GM18909 (cell line): ENCODE results near the gene ARPC5L.
"Not testable (repeated sequence)": the region's sequence is repeated elsewhere in the genome, so short reads cannot be mapped to it uniquely, and the experiment has no call there.

ENCODE experiments used
- ATAC-seq: cut with Tn5 transposase; IDR thresholded peaks from one replicate; pipeline ENCODE4 v1.9.1; 2021; ENCODE audit warnings: mild to moderate bottlenecking; ENCODE audit not compliant: unreplicated experiment, poor library complexity

ARPC5L gene

DNA sequence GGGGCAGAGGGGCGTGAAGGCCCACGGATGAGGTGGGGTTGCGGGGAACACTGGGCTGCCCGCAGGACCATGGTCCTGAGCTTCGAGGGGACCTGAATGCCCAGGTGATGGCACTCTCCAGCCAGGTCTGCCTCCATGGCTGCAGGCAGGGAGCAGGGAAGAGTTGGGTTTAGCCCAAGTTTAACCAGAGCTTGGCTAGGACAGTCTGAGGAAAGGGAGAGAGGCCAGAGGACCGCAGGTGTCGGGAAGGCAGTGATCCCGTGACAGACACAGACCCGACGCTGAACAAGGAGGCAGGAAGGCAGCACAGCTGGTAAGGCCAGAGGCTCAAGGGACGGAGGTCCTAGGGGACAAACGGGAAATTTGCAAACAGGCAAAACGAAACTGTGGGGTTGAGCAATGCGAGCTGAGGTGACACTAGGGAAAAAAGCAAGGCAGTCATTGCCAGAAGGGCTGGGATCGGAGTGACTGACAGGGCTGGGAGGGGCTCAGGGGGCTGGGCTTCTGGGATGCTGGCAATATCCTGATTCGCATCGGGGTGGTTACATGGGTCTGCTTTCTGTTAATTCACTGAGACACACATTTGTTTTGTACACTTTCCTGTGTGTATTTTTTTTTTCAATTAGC lies 25.0 kb downstream of the ARPC5L start:
- no peak for ATAC-seq

GRCh38 chr9:124887832-124888231 lies 25.9 kb downstream of the ARPC5L start:
- ATAC-seq = no peak

GRCh38 chr9:124889006-124889405 lies 27.1 kb downstream of the ARPC5L start:
- ATAC-seq = no peak

DNA sequence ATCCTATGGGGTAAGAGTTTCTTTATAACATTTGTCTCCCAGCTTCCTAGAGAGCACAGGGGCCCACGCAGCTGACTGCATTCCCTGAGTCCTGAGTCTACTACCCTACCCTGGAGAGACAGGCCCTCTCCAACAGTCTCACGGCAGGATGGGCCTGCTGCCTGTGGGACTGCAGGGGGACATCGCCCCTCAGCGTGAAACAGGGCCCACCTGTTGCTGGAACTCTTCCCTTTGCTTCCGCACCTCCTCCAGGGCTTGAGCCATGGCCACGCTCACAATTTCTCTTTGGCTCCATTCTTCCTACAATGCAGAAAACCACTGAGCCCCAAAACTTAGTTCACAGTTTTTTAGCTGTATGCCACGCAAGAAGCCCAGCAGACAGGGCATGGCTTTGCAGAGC lies 28.2 kb downstream of the ARPC5L start:
- ATAC-seq = no peak

DNA sequence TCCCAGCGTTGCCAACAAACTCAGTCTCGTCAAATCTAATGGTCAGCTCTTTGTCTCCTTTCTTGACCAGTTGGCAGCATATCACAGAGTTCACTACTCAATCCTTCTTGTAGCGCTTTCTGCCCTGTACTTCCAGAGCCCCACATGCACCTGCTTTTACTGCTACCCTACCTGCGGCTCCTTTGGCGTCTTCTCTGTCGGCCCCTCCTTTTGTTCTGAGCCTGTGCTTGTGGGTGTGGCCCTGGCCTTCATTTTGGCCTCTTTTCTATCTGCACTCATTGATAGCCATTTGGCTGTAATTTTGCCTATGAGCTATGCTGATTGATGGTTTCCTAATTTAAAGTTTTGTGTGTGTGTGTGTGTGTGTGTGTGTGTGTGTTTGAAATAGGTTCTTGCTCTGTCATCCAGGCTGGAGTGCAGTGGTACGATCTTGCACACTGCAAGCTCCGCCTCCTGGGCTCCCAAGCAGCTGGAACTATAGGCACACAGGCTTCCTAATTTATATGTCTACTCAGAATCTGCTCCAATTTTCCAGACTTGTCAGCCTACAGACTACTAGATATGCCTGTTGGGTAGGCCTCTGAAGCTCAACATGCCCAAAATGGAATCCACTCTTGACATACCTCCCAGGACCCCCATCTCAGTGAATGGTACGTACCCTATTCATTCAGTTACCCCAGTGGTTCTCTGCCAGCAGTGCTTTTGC lies 32.3 kb downstream of the ARPC5L start:
- no peak for ATAC-seq

- no peak for ATAC-seq
These were observed 32.8 kb downstream of the ARPC5L start for GRCh38 chr9:124894741-124895170.

DNA sequence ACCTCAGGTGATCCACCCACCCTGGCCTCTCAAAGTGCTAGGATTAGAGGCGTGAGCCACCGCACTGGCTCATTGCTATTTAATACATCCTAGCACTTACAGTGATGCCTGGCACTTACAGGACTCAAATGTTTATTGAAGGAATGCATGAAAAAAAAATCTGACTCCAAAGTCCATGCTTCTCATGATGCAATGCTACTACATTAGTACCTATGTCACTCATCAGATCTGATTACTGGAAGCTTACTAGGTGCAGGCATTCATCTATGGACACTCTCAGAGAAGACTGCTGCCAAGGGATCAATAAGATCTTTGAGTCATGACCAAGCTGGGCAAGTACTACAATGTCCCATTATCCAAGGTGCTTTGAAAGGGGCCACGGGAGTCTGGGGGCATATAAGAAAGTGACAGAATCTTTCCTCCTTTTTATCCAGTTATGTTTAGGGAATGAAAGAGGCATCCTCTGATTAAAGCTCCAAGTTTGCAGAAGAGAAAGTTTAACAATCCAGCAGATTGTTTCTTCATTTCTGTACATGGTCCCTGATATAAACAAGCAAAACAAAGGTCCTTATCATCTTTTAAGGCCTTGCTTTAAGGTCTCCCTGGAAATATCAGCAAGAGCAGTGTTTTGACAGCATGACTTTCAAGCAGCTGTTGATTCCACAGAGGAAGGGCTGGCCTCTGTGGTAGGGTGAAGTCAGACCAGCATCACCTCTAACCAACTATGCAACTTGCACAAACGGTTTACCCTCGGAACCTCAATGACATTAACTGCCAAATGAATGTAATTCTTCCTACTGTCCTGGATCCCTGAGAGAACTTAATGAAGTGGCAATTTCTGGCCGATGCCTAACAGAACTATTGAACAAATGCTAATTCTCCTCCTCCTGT lies 35.9 kb downstream of the ARPC5L start:
- ATAC-seq = no peak

GRCh38 chr9:124899845-124900244 lies 37.9 kb downstream of the ARPC5L start:
- no peak for ATAC-seq

DNA sequence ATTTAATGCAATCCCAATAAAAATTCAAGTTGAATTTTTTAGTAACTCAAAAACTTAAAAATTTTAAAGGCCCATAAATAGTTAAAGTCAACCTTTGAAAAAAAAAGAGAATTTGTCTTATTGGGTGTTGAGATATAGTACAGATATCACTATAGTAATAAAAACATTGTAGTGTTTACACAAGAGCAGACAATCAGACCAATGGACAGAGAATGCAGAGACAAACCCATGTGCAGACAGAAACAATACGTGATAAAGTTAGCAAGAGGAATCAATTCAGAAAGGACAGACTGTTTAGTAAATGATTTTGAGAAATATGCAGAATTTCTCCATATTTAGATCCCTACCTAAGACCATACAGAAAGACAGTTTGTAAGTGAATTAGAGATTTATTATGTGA lies 45.0 kb downstream of the ARPC5L start:
- ATAC-seq = no peak

- no peak for ATAC-seq
These were observed 46.2 kb downstream of the ARPC5L start for GRCh38 chr9:124908098-124908497.

DNA sequence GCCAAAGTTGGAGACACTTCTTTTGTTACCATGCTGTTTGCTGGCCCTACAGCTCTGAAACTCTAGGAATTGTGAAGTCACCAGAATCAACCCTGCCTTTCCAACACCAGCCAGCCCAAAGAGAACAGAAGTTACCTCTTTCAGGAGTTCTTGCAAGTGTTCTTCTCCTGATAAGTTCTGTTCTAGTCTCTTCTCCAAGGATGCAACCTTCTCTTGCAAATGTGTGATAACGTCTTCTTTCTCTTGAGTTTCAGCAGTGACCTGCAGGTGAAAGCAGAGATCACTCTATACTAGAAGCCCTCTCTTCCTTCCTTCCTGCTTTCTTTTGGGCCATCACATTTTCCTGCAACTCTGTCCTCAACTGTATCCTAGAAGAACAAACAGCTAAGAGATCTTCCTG lies 49.8 kb downstream of the ARPC5L start:
- no peak for ATAC-seq

DNA sequence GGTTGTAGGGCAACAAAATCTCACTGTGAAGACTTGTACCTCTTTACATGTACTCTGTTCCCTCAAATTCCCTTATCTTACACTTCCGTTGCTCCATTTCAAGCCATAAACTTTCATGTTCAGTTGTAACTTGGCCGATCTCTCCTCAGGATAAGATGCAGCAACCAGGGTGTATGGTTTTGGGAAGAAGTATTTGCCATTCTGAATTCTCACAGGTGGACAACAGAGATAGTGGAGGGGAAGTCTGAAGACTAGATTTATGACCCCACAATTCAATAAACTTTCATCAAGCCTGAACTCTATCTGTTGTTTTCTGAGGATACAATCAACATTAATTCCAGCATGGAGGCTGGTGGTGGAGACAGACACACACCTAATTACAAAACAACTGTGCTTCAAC lies 51.4 kb downstream of the ARPC5L start:
- no peak for ATAC-seq

GRCh38 chr9:124914753-124915405 lies 52.9 kb downstream of the ARPC5L start:
- no peak for ATAC-seq

DNA sequence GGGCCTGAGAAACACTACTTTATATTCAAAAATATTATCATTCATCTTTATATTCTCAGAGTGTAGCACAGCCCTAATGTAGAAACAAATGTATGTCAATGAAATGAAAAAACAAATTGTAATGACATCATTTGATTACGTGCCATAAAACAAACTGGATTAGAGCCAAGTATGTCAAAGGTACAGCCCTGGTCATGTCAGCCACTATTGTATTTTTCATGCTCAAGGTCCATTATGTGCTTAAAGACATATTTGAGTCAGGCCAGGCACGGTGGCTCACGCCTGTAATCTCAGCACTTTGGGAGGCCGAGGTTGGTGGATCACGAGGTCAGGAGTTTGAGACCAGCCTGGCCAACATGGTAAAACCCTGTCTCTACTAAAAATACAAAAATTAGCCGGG lies 58.5 kb downstream of the ARPC5L start:
- ATAC-seq = not testable (repeated sequence)
